ENCODE measurements around the gene PCDHB16. TPM values are rescaled to one million over a fixed set of nuclear protein-coding genes. Genes with fewer than 3 reads are reported as not detected.
"Not testable (repeated sequence)": the region's sequence is repeated elsewhere in the genome, so short reads cannot be mapped to it uniquely, and the experiment has no call there.

The PCDHB16 gene
- total and polyA plus RNA-seq, 2 experiments from 2014 or later: 4.8 to 5.1 TPM

GRCh38 chr5:141155540-141156374 lies 26.4 kb upstream of the PCDHB16 start:
- Histone ChIP-seq H3K9me3 (ENCODE audit: low read depth) (no peaks in the 10 kb centered on the region), H3F3A (ENCODE audit: insufficient read depth) (no peaks in the 10 kb centered on the region), H3K4me3 (no peak overlapping the region), H3K79me2 (ENCODE audit: insufficient read depth) (no peaks in the 10 kb centered on the region), H3K9me2 (ENCODE audit: insufficient read depth) (no peaks in the 10 kb centered on the region), H3K36me3 (ENCODE audit: low read depth) (no peaks in the 10 kb centered on the region), H3K4me2 (ENCODE audit: unreplicated experiment) (no peak overlapping the region), H3K9ac (no peak overlapping the region), H4K20me1 (ENCODE audit: insufficient read depth) (no peaks in the 10 kb centered on the region), H2AFZ (no peak overlapping the region), H3K4me1 (ENCODE audit: insufficient read depth) (no peaks in the 10 kb centered on the region), H3K27me3 (replicated peaks; ENCODE audit: insufficient read depth) (0 out of 2 replicates have a peak, but pooled peaks cover 4% of the 10 kb centered on the region), H3K27ac (no peak overlapping the region)
- WGBS, 2 experiments (ENCODE audit: low coverage in 1 of 2, low lambda C conversion rate in 2 of 2, missing lambda C conversion rate in 2 of 2): 18% methylated on average over 21 of the region's 21 CpGs
- TF ChIP-seq EZH2 (IDR thresholded peaks at IDR 0.05; ENCODE audit: insufficient read depth, poor library complexity, severe bottlenecking) (no peak), EZH2phosphoT487 (IDR thresholded peaks at IDR 0.05; ENCODE audit: insufficient read depth, low read depth) (no peak)
- DNase-seq: peak; percentile 23
- in situ Hi-C loops (cut with MboI): no loop called here

- H3K4me1 ChIP-seq (ENCODE audit: insufficient read depth); H3K79me2 ChIP-seq (ENCODE audit: insufficient read depth); H2AFZ ChIP-seq; H3K9me2 ChIP-seq (ENCODE audit: insufficient read depth); H3K4me3 ChIP-seq; in situ Hi-C loops (cut with MboI); H3K36me3 ChIP-seq (ENCODE audit: low read depth); H3K27me3 ChIP-seq (replicated peaks; ENCODE audit: insufficient read depth); H4K20me1 ChIP-seq (ENCODE audit: insufficient read depth); DNase-seq; H3K4me2 ChIP-seq (ENCODE audit: unreplicated experiment); H3K9me3 ChIP-seq (ENCODE audit: low read depth); H3K9ac ChIP-seq; H3F3A ChIP-seq (ENCODE audit: insufficient read depth); H3K27ac ChIP-seq: not testable (repeated sequence)
- WGBS, 2 experiments (ENCODE audit: low coverage in 1 of 2, low lambda C conversion rate in 2 of 2, missing lambda C conversion rate in 2 of 2): 46 to 52% methylated on average over 38 of the region's 38 CpGs
These were observed 24.8 kb upstream of the PCDHB16 start for GRCh38 chr5:141157356-141157755.

- WGBS, 2 experiments (ENCODE audit: low coverage in 1 of 2, low lambda C conversion rate in 2 of 2, missing lambda C conversion rate in 2 of 2): 26 to 27% methylated on average over 17 to 26 of the region's 28 CpGs
- in situ Hi-C loops (cut with MboI); H3K27ac ChIP-seq; H3K9me3 ChIP-seq (ENCODE audit: low read depth); H3K9me2 ChIP-seq (ENCODE audit: insufficient read depth); H3K4me1 ChIP-seq (ENCODE audit: insufficient read depth); H3K27me3 ChIP-seq (replicated peaks; ENCODE audit: insufficient read depth); H3K36me3 ChIP-seq (ENCODE audit: low read depth); H3K79me2 ChIP-seq (ENCODE audit: insufficient read depth); H4K20me1 ChIP-seq (ENCODE audit: insufficient read depth); H3K9ac ChIP-seq; H3K4me3 ChIP-seq; DNase-seq; H3F3A ChIP-seq (ENCODE audit: insufficient read depth); H3K4me2 ChIP-seq (ENCODE audit: unreplicated experiment); H2AFZ ChIP-seq: not testable (repeated sequence)
These were observed 24.3 kb upstream of the PCDHB16 start for GRCh38 chr5:141157901-141158300.

GRCh38 chr5:141172381-141173204 lies 9.6 kb upstream of the PCDHB16 start, which contains the start of gene PCDHB7:
Gene PCDHB7 (plus strand): TSS chr5:141172644. CDS start chr5:141172836, 192 bp downstream.
- TF ChIP-seq EZH2phosphoT487 (IDR thresholded peaks at IDR 0.05; ENCODE audit: insufficient read depth, low read depth): no peak
- TF ChIP-seq EZH2 (IDR thresholded peaks at IDR 0.05; ENCODE audit: insufficient read depth, poor library complexity, severe bottlenecking): no peak
- Histone ChIP-seq H3K27me3 (replicated peaks; ENCODE audit: insufficient read depth) (peaks cover 13% of the 10 kb centered on the region; the same call in 1 of the 2 replicates), H3K9ac (no peak within 1 kb of the TSS), H3K9me2 (ENCODE audit: insufficient read depth) (no peaks in the 10 kb centered on the region), H4K20me1 (ENCODE audit: insufficient read depth) (no peaks in the 10 kb centered on the region), H3K36me3 (ENCODE audit: low read depth) (no peaks in the 10 kb centered on the region), H3F3A (ENCODE audit: insufficient read depth) (no peaks in the 10 kb centered on the region), H2AFZ (peak within 1 kb of the TSS; percentile 73), H3K79me2 (ENCODE audit: insufficient read depth) (no peaks in the 10 kb centered on the region), H3K4me2 (ENCODE audit: unreplicated experiment) (peak within 1 kb of the TSS; percentile 75), H3K4me3 (peak within 1 kb of the TSS; percentile 50), H3K27ac (no peak within 1 kb of the TSS), H3K4me1 (ENCODE audit: insufficient read depth) (no peaks in the 10 kb centered on the region), H3K9me3 (ENCODE audit: low read depth) (no peaks in the 10 kb centered on the region)
- peak; percentile 67 for DNase-seq
- in situ Hi-C loops (cut with MboI): no loop called here
- WGBS, 2 experiments (ENCODE audit: low coverage in 1 of 2, low lambda C conversion rate in 2 of 2, missing lambda C conversion rate in 2 of 2): 33% methylated on average over 20 of the region's 20 CpGs

GRCh38 chr5:141174291-141175104 lies 7.7 kb upstream of the PCDHB16 start:
- H3K4me3 ChIP-seq; H3K4me1 ChIP-seq (ENCODE audit: insufficient read depth); DNase-seq; H3K4me2 ChIP-seq (ENCODE audit: unreplicated experiment); H2AFZ ChIP-seq; H3K9me3 ChIP-seq (ENCODE audit: low read depth); H4K20me1 ChIP-seq (ENCODE audit: insufficient read depth); H3K9ac ChIP-seq; H3K27ac ChIP-seq; H3K79me2 ChIP-seq (ENCODE audit: insufficient read depth); in situ Hi-C loops (cut with MboI); H3K36me3 ChIP-seq (ENCODE audit: low read depth); H3F3A ChIP-seq (ENCODE audit: insufficient read depth); H3K9me2 ChIP-seq (ENCODE audit: insufficient read depth): not testable (repeated sequence)
- 45 to 46% methylated on average over 75 to 77 of the region's 79 CpGs for WGBS, 2 experiments (ENCODE audit: low coverage in 1 of 2, low lambda C conversion rate in 2 of 2, missing lambda C conversion rate in 2 of 2)
- H3K27me3 ChIP-seq (replicated peaks; ENCODE audit: insufficient read depth): peaks cover 17% of the 10 kb centered on the region; the same call in 1 of the 2 replicates

All from GM23248 (cell line).